Measurements from ENCODE around the gene PNMA3. TPM values are rescaled to one million over a fixed set of nuclear protein-coding genes. Genes with fewer than 3 reads are reported as not detected.
"Not testable (repeated sequence)": the region's sequence is repeated elsewhere in the genome, so short reads cannot be mapped to it uniquely, and the experiment has no call there.

PNMA3 gene, protein sequence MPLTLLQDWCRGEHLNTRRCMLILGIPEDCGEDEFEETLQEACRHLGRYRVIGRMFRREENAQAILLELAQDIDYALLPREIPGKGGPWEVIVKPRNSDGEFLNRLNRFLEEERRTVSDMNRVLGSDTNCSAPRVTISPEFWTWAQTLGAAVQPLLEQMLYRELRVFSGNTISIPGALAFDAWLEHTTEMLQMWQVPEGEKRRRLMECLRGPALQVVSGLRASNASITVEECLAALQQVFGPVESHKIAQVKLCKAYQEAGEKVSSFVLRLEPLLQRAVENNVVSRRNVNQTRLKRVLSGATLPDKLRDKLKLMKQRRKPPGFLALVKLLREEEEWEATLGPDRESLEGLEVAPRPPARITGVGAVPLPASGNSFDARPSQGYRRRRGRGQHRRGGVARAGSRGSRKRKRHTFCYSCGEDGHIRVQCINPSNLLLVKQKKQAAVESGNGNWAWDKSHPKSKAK
- total RNA-seq: under 0.01 TPM in 1 of 2 replicates, not detected in the other

- DNase-seq (ENCODE audit: low read depth): no peak
- H3K4me3 ChIP-seq (ENCODE audit: low read depth, low read length): no peak within 1 kb of the TSS
- no peak for TF ChIP-seq CTCF (IDR thresholded peaks at IDR 0.05; ENCODE audit: insufficient read depth, low read depth, low read length)
These were observed at the start of gene PNMA3 for GRCh38 chrX:153055871-153056749. Gene PNMA3 (plus strand): TSS chrX:153056470. CDS start chrX:153057056, 586 bp downstream.

GRCh38 chrX:153017174-153017573 lies 39.1 kb upstream of the PNMA3 start:
- not testable (repeated sequence) for H3K4me3 ChIP-seq (ENCODE audit: low read depth, low read length)

DNA sequence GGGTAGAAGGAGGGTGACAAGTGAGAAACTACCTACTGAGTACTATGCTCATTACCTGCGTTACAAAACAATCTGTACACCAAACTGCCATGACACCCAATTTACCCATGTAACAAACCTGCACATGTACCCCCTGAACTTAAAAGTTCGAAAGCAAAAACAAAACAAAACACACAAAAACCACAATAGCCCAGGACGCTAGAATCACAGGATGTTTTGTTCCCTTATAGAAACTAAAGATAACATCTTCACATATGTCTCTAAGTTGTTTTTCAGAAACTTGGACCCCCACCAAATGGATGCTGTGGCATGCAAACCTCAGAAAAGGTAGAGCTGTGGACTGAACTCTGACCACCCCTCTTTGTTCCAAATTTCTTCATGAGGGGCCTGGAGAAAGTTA lies 37.1 kb upstream of the PNMA3 start:
- no peak for DNase-seq (ENCODE audit: low read depth)
- no peak for TF ChIP-seq CTCF (IDR thresholded peaks at IDR 0.05; ENCODE audit: insufficient read depth, low read depth, low read length)
- H3K4me3 ChIP-seq (ENCODE audit: low read depth, low read length): no peak overlapping the region

More at GRCh38 chrX:153017174-153017573, 39.1 kb upstream of the PNMA3 start:
- not testable (repeated sequence) for DNase-seq (ENCODE audit: low read depth)

DNA sequence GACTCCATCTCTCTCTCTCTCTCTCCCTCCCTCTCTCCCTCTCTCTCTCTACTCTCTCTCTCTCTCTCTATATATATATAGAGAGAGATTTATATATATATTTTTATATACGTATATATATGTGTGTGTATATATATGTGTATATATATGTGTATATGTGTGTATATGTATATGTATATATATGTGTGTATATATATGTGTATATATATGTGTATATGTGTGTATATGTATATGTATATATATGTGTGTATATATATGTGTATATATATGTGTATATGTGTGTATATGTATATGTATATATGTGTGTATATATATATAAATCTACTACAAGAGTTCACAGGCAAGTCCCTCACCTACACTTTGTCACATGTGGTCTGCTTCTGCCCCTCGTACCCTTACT lies 29.8 kb upstream of the PNMA3 start:
- not testable (repeated sequence) for DNase-seq (ENCODE audit: low read depth); H3K4me3 ChIP-seq (ENCODE audit: low read depth, low read length)

GRCh38 chrX:153028487-153028886 lies 27.8 kb upstream of the PNMA3 start:
- H3K4me3 ChIP-seq (ENCODE audit: low read depth, low read length); DNase-seq (ENCODE audit: low read depth): not testable (repeated sequence)

GRCh38 chrX:153029162-153029561 lies 27.1 kb upstream of the PNMA3 start:
- TF ChIP-seq CTCF (IDR thresholded peaks at IDR 0.05; ENCODE audit: insufficient read depth, low read depth, low read length): no peak
- H3K4me3 ChIP-seq (ENCODE audit: low read depth, low read length): no peak overlapping the region
- DNase-seq (ENCODE audit: low read depth): no peak

DNA sequence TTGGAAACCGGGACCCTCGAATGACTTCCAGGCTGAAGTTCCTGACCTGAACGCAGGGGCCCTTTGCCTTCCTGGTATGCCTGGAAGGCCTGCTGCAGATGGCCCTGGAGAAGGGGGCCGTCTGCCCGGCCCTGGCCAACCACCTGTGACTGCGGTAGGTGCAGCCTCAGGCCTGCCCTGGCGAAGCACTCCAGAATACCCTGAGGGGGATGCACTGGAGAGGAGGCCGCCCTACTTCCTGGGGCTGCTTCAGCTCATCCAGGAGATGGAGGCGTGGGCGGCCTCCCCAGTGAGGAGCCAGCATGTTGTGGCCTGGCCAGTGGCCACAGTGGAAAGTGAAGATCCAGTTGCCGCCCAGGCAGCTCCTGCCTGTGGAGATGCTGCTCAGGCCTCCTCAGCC lies 26.4 kb upstream of the PNMA3 start:
- no peak for TF ChIP-seq CTCF (IDR thresholded peaks at IDR 0.05; ENCODE audit: insufficient read depth, low read depth, low read length)
- no peak for DNase-seq (ENCODE audit: low read depth)
- no peak overlapping the region for H3K4me3 ChIP-seq (ENCODE audit: low read depth, low read length)

DNA sequence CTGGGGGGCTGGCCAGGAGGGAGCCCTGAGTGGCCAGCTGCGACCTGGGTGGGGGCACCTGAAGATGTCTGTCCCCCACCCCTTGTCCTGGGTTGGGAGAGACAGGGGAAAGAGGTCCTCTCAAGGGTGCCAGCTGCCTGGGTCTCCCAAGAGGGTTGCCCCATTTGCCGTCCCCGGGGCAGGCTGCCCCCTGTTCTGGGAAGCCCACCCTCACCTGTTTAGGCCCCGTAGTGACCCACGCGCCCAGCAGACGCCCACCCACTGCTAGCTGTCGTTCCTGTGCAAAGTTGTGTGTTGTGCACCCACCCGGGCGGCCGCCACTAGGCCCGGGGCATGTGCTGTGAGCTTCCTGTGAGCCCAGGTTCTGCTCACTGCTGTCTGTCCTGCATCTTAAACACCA lies 25.5 kb upstream of the PNMA3 start:
- DNase-seq (ENCODE audit: low read depth): no peak
- no peak for TF ChIP-seq CTCF (IDR thresholded peaks at IDR 0.05; ENCODE audit: insufficient read depth, low read depth, low read length)
- no peak overlapping the region for H3K4me3 ChIP-seq (ENCODE audit: low read depth, low read length)

Measured in fibroblast of villous mesenchyme (primary cell).